NCI-H187 treated with DMSO at 0.1 percent for 48 hours (cell line): ENCODE data around the gene RIMKLA.
A peak's percentile ranks its signal among the peaks of the same experiment; 100 is the strongest.

Experiments used
- DNase-seq: peaks from one replicate; lab custom pipeline; 2025; lab: John Stamatoyannopoulos, UW

The RIMKLA gene, protein sequence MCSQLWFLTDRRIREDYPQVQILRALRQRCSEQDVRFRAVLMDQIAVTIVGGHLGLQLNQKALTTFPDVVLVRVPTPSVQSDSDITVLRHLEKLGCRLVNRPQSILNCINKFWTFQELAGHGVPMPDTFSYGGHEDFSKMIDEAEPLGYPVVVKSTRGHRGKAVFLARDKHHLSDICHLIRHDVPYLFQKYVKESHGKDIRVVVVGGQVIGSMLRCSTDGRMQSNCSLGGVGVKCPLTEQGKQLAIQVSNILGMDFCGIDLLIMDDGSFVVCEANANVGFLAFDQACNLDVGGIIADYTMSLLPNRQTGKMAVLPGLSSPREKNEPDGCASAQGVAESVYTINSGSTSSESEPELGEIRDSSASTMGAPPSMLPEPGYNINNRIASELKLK

DNA sequence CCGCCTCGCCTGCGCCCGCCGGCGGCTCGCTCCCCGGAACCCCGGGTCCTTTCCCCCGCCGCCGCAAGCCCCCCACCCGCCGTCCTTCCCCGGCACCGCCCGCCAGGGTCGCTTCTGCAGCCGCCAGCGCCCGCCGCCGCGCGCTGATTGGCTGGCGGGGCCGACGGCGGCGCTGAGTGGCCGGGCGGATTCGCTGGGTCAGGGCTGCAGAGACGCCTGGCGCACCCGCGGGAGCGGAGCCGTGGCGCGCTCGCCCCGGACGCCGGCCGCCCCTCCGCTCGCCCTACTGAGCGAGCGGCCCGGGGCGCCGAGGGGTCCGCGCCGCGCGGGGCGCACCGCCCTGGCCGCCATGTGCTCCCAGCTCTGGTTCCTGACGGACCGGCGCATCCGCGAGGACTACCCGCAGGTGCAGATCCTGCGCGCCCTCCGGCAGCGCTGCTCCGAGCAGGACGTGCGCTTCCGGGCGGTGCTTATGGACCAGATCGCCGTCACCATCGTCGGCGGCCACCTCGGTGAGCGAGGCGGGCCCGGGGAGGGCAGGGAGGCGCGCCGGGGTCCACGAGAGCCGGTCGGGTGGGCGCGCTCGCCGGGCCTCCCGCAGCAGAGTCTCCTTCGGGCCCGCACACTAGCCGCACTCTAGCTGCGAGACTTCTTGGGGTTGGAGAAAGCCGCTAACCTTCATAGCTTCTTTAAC is at the start of gene RIMKLA:
Gene RIMKLA, plus strand, starts transcription at position 207 of the 694 bp plus-strand sequence. Its CDS starts 143 bp downstream, at position 350.
- DNase-seq = no peak

DNA sequence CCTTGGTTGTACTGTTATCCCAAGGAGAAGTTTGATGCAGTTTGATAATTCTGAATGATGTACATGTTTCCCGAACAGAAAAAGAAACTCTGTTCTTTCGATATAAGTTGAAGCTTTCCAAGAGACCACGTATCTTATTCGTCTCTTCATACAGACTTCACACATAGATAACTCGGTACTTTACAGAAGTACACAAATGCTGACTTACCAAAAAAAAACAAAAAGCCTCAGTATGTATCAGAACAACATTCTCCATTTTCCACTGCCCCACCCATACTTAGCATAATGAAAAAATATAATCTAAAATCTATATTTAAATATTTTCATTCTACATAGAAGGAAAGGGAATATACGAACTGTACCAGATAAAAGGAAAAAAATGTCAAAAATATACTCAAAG is 47.7 kb upstream of the RIMKLA start:
- DNase-seq = no peak

DNA sequence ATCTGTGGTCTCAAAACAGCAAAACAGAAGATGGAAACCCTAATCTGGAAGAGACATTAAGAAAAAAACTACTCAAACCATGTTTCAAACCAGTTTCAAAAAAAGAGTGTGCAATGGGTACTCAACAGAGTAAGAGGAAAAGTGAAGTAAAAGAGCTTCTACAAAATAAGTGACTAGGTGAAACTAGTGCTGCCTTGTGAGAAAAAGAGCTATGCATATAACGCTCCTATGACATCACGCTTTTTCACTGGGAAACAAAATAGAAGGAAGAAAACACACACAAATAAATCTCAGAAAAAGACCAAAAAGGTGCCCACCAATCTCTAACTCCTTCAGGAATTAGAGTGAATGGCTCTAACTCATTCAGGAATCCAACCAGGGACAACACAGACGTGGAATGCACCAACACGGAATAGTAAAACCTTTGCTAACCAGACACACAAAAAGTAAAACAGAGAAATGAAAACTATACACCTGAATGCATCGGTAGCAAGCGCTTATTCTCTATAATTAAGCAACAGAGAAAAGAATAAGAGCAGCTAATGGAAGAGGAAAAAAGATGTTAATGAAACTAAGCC is 46.8 kb upstream of the RIMKLA start:
- DNase-seq = no peak

DNA sequence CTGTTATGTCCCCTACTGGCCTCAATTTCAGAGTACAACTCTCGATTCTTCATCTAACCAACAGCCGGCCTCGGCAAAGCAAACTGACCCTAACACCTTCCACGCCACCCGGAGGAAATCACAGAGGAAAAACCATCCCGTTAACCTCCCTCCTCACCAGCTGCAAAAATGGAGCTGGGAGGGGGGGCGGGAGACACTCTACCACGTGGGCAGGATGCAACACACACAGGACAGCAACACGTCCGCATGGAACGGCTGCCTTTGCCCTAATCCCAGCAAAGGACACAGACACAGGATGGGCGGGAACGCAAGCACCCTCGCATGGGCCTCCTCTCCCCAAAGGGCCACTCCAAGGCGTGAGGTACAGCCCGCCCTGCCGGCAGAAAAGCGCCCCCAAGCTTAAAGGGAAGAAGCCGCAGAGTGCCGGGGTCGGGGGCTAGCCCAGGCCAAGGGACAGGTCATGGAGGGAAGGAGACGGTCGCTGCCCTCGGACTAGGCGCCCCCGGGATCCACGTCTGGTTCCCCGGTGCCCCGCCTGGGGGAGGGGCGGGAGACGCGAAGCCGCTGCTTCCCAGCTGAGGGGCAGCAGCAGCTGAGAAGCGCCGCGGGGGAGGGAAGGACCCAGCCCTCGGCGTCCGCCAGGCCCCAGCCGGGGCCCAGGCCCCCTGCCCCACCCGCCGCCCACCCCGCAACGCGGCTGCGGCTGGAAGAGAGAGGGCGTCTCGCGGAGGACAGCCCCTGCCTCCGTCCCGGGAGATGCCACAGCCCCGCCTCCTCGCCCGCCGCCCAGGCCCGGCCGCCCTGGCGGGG is 46.1 kb upstream of the RIMKLA start:
- no peak for DNase-seq

DNA sequence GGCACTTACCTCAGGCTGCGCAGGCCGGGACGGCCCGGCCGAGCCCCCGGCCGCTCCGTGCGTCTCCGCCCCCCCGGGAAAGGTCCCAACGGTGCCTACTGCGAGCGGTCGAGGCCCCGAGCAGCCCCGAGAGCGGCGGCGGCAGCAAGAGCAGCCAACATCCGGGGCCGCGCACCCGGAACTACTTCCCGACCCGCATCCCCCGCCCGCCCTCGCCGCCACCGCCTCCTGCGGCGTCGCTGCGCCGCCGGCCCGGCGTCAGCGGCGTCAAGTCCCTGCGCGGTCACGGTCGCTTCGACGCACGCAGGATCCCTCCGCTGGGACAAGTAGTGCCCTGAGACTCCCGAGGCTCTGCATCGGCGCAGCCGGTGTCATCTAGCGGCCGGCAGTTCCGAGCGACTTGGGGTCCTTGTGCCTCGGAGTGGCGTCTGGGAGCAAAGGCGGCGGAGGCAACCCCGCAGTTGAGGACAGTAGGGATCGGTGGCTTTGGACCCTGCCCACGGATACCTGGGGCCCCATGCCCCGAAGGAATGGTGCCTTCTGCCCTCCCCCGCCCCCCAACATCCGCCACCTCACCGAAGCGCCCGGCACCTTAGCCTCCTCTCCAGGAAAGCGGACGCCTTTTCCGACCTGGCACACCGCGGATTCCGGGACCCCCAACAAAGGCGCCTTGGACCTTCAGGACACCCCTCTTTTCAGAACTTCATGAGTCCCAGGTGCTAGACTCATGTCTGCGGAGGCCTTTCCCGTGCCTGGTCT is 45.4 kb upstream of the RIMKLA start, which contains the start of gene FOXJ3:
Gene FOXJ3, minus strand, starts transcription at position 186 of the 759 bp plus-strand sequence. CDS start 24,142 bp downstream, outside the sequence.
- DNase-seq = peak; percentile 45

DNA sequence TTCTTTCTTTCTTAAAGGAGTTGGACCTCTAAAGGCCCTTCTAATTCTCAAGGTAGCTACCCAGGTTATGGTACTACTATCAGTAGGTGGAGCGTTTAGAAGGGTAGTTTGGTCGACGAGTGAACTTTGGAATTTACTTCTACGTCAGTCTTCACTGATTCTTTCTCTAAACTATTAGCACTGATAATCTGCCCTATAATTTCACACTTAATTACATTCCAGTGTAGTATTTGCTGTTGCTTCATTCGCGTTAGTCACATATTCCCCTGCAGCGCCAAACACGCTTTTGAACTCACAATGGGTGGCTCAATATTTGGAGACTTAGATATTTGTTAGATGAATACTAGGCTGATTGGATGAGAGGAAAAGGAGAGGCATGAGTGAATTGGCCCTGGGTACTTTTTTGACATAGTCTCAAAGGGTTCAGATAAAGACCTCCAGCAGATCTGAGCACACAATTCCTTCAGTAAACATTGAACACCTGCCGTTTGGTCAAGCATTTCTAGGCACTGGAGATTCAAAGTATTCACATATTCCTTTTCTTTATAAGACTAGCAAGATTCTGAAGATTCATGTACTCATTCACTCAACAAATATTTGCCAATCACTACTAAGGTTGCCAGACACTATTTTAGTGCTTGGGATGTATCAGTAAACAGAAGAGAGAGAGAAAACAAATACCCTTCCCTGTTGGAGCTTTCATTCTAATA is 44.6 kb upstream of the RIMKLA start:
- DNase-seq = peak; percentile 67

DNA sequence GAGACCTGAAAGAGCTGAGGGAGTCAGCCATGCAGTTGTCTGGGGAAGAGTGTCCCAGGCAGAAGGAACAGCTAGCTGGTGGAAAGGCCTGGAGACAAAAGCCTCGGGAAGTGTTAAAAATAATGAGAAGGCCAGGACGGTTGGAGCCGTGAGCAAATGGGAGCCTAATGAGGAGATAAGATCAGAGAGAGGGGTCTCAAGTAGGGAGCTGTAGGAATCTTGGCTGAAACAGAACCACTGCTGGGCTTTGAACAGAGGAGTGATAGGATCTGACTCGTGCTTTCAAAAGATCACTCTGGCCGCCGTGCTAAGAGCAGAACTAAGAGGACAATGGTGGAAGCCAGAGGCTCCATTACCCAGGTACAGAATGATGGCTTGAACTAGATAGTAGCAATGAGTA is 43.6 kb upstream of the RIMKLA start:
- no peak for DNase-seq

DNA sequence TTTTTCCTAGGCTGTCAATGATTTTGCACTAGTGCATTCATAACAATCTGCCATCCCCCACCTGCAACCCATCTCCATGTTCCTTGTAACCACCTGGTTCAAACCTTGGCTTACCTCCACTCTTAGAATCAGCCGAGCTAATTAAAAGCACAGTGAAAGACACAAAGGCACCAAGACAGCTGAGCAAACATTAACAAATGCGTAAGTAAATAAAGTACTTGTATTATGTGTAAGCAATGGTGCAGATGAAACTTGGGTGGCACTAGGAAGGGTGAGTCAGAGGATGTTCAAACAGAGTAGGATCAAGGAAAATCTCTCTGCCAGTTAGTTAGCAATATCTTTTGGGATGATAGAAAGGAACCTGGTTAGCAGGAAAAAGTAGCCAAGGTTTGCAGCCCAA is 40.5 kb upstream of the RIMKLA start:
- DNase-seq = peak; percentile 96

DNA sequence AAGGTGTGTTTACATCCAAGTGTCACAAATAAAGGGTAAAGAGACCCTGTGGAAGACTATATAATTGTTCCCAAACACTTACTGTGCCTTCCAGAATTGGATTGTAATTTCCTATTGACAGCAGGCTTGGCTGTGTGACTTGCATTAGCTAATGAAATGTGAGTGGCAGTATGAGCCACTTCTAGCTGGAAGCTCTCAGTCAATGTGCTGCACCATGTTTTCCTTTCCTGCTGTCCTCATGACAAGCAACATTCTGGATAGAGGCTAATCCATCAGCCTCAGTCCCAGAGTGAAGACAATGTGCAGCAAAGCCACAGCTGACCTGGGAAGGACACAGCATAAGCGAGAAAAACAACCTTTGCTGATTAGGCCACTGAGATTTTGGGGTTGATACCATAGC is 39.7 kb upstream of the RIMKLA start:
- DNase-seq = peak; percentile 48

DNA sequence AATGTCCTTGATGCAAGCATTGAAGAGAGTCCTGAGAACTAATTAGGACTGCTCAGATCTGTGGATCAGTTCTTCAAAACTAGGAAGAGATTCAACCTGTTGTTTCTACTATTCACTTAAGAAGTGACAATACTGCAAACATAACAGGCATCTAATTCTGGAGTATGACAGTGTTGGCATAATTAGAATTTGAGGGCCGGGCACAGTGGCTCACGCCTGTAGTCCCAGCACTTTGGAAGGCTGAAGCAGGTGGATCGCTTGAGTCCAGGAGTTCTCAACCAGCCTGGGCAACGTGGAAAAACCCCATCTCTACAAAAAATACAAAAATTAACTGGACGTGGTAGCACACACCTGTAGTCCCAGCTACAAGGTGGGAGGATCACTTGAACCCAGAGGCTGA is 37.5 kb upstream of the RIMKLA start:
- DNase-seq = no peak

DNA sequence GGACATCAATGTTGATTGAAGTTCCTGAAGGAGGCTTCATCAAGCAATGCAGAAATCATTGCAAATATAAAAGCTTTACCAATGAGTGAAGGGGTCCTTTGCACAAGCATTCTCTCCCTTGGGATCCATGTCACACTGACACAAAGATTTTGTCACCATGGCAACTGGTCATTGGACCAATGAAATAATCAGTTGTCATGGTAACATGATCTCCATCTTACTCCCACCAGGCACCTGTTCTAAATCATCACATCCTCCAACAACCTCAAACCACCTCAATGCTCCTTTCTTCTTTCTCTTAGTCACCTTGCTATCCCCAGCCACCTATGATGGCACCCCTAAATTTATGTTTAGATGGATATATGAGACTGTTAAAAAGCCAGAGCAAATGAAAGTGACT is 32.1 kb upstream of the RIMKLA start:
- no peak for DNase-seq

DNA sequence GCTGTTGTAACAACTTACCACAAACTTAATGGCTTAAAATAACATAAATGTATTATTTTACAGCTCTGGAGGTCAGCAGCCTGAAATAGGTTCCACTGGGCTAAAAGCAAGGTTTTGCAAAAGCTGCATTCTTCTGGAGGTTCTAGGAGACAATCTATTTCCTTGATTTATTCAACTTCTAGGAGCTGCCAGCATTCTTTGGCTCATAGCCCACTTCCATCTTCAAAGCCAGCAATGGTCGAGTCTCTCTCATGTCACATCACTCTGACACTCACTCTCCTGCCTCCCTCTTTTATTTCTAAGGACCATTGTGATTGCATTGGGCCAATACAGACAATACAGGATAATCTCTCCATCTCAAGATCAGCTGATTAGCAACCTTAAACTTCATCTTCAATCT is 30.5 kb upstream of the RIMKLA start:
- no peak for DNase-seq

DNA sequence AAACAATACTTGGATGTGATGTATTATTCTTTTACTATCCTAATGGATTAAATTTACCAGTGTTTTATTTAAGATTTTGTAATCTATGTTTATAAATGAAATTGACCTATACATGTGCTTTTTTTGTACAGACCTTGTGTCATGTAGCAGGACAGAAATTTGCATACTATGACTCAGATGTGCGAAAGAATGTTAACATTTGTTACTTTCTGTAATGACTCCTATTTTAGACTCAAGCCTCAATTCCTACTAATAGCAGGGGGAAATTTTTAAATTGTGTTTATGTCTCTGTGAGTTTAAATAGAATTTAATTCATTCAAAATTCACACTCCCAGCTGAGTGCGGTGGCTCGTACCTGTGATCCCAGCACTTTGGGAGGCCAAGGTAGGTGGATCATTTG is 21.8 kb upstream of the RIMKLA start:
- DNase-seq = no peak

DNA sequence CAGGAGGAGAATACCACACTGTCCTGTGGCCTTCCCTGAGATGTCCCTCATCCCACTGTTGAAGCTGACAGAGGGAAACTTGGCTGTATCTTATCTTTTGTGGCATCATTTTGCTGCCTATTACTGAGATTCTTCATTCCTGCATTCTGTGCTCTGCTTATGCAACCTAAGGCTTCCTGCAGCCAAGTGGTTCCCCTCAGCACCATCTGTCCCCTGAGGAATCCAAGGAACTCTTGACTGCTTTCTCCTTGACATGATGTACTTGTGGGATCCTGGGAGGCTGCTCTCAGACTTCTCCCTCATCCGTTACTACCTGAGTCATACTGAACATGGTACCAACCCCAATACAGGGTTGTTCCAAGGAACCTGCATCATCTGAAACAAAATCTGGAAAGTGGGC is 21.1 kb upstream of the RIMKLA start:
- DNase-seq = no peak

DNA sequence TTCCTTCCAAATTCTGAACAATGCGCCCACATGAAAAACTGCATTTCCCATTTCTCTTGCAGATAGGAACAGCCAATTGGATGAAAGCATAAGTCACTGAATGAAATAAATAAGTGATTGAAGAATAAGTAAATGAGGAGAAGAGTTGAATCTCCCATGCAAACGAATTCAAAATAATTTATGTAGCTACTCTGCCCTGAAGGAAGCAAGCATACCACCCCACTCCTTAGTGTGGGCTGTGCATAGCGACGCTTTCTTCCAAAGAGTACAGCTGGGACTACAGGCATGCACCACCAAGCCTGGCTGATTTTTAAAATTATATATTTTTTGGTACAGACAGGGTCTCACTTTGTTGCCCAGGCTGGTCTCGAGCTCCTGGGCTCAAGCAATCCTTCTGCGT is 16.5 kb upstream of the RIMKLA start:
- no peak for DNase-seq

DNA sequence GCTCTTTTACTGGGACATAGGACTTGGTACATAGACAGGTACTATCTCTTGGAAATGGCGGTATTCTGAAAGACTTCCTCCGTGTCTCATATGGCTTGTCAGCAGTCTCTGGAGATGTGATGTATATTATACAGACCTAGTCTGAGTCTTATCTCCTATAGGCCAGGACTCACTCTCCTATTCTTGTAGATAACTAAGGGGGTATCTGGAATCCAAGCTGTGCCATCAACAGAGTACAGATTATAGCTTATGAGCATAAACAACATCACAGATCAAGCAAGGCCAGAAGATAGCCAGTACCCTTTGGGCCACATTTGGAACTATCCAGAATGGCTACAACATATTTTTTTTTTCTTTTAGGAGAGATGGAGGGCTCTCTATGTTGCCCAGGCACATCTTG is 16.1 kb upstream of the RIMKLA start:
- DNase-seq = no peak

DNA sequence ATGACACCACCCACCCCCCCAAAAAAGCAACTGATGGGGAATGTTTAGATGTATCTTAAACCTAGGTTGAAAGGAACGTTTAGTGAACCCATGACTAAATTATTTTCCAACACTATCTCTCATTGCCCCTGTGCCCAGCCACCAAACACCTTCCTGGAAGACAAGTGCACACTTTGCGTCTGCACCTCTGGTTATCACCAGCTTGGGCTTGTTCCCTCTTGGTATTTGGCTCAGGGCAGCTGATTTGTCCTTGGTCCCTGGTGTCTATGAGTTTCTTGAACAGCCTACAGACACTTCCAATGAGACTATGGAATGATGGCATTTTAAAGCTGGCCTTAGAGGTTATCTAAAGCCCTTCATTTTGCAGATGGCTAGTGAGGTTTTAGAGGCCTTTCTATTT is 15.5 kb upstream of the RIMKLA start:
- DNase-seq = no peak

DNA sequence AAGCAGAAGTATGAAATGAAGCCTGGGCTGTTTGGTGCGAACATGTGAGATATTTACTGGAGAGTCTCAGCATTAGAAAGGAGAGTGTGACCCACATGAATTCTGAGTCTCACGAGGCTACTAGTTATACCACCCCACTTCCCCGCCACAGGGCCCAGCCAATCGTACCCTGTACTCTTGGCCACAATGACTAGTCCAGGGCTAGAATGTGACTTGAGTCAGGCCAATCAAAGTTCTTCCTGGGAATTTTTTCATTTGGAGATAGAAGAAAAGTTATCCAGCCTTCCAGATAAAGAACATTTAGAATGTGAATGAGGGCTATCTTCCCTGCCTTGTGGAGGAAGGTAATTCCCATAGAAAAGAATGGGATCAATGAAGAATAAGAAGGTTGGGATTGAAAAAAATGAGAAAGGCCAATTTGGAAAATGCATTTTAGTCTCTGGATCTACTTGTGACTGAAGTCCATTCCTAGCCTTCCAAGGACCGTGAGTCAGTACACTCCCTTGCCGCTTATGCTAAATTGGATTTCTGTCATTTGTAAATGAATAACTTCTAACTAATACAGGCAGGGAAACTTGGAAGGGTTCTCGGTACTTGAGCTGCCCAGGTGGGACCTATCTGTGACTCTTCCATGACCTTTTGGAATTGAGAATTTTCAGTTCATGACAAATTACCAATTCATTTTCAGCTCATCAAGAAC is 12.3 kb upstream of the RIMKLA start:
- no peak for DNase-seq

DNA sequence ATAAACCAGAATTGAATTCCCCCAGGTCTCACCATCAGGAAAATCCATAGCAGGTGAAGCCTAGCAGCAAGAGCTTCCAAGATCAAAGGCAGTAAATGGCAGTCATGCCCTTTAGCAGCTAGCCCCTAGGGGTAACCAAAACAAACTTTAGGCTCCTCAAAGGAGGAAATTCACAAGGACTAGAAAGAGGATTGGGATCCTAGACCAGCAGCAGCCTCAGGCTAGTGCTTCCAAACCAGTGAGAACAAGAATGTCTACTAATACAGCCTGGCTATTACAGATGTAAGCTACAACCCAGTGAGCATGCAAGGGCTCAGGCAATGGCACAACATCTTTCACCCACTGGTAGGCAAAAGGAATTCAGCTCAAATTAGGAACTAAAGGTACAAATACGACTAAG is 11.1 kb upstream of the RIMKLA start:
- DNase-seq = no peak

DNA sequence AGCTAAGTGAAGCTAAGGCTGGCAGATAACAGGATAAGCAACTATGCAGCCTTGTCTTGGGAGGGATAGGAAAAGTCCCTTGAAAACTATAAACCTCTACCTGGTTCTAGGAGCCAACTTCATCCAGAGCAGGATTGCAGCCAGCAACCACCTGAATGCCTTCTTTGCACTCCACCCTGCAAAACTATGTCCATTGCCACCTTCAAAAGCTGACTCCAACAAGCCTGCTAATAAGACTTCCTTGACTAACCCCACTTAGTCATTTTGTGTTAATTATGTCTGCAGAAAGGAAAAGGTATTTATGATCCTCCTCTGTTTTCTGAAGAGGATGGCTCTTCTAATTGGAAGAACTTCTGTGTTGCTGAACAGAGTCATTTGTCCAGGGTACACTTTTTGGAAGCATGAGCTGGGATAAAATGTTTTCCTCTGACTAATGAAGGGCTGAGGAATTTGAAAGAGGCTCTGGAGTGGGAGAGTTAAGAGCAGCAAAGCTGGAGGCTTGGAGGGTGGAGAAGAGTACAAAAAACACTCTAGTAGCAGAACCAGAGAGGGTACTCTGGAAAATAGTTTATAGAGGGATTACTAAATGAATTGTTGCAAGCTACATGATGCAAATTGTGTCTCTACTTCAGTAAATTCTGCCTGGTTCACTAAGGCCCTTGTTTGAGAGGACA is 9.6 kb upstream of the RIMKLA start:
- no peak for DNase-seq
